Endodermal cell (in vitro differentiated cells): ENCODE data around the gene UCKL1. TPM values are rescaled to one million over a fixed set of nuclear protein-coding genes. Genes with fewer than 3 reads are reported as not detected.

Experiments
- DNase-seq: peaks from one replicate; pipeline ENCODE4 v3.0.0-alpha.2; 2017
- H3K27ac ChIP-seq: 2 replicates; pipeline ENCODE4 v1.5.1; 2013; ENCODE audit warnings: mild to moderate bottlenecking, low read depth, low read length, moderate library complexity
- H3K27me3 ChIP-seq: 2 replicates; pipeline ENCODE4 v1.6.1; 2013; ENCODE audit warnings: mild to moderate bottlenecking, low read length, moderate library complexity; ENCODE audit not compliant: insufficient read depth, control insufficient read depth, poor library complexity, severe bottlenecking
- H3K36me3 ChIP-seq: 2 replicates; pipeline ENCODE4 v1.7.0; 2013; ENCODE audit warnings: mild to moderate bottlenecking, low read length, moderate library complexity; ENCODE audit not compliant: control insufficient read depth, insufficient read depth
- H3K4me1 ChIP-seq: one replicate; pipeline ENCODE4 v1.7.0; 2013; ENCODE audit warnings: low read length; ENCODE audit not compliant: control insufficient read depth, insufficient read depth
- H3K4me3 ChIP-seq: 2 replicates; pipeline ENCODE4 v1.5.1; 2013; ENCODE audit warnings: mild to moderate bottlenecking, low read length, moderate library complexity
- H3K9ac ChIP-seq: 2 replicates; pipeline ENCODE4 v1.6.1; 2013; ENCODE audit warnings: mild to moderate bottlenecking, low read length, moderate library complexity; ENCODE audit not compliant: poor library complexity, severe bottlenecking; ENCODE audit errors: extremely low read depth
- H3K9me3 ChIP-seq: 2 replicates; pipeline ENCODE4 v1.6.1; 2013; ENCODE audit warnings: mild to moderate bottlenecking, low read length, moderate library complexity; ENCODE audit not compliant: control insufficient read depth
- H3K27ac Mint-ChIP-seq: 2 replicates; pipeline ENCODE4 v1.8.0; 2020; ENCODE audit warnings: mixed read lengths
- H3K27me3 Mint-ChIP-seq: 2 replicates; pipeline ENCODE4 v1.8.0; 2021; ENCODE audit warnings: mild to moderate bottlenecking, mixed read lengths; ENCODE audit not compliant: insufficient read depth
- H3K36me3 Mint-ChIP-seq: 2 replicates; pipeline ENCODE4 v1.8.0; 2020; ENCODE audit warnings: low read depth, mixed read lengths
- H3K4me1 Mint-ChIP-seq: 2 replicates; pipeline ENCODE4 v1.8.0; 2020; ENCODE audit warnings: mixed read lengths
- H3K4me3 Mint-ChIP-seq: 2 replicates; pipeline ENCODE4 v1.8.0; 2020; ENCODE audit warnings: mild to moderate bottlenecking, moderate library complexity, mixed read lengths
- H3K9me3 Mint-ChIP-seq: 2 replicates; pipeline ENCODE4 v1.8.0; 2020; ENCODE audit warnings: mild to moderate bottlenecking, mixed read lengths
- CTCF ChIP-seq: fragments of 200-600 bp; sonication (generic); conservative IDR thresholded peaks from 2 replicates; pipeline ENCODE4 v1.5.0; 2021; ENCODE audit warnings: antibody characterized with exemption, mild to moderate bottlenecking
- WGBS, 2 experiments: methylation state at CpG; one replicate each; pipeline versions ENCODE4 v1.1.5 to v1.1.7; 2013; ENCODE audit warnings: missing lambda C conversion rate in 2 of 2, mixed read lengths in 1 of 2; ENCODE audit not compliant: insufficient coverage in 1 of 2, insufficient read length in 1 of 2; 5-methylcytosine and 5-hydroxymethylcytosine counted together
- total RNA-seq, 2 donors: library from RNA; stranded (reverse); fragmentation: NEBNext Ultra II Directional in 1 of 2; extraction: Animal tissue kit (Norgen Biotek cat#: 25700) in 1 of 2; gene quantifications; 2 replicates in 1 of 2; 3 replicates in 1 of 2; pipeline ENCODE4 v1.2.1, GENCODE V29; 2021

The UCKL1 gene
- total RNA-seq, 2 donors from 2014 or later, result 36.5 to 47.8 TPM

- H3K9me3 Mint-ChIP-seq, result peaks cover 3% of the 10 kb centered on the region
- 91 to 95% methylated on average over 10 to 17 of the region's 17 CpGs for WGBS, 2 experiments
- peaks cover 19% of the 10 kb centered on the region for H3K36me3 Mint-ChIP-seq
Observed at GRCh38 chr20:63945031-63945658, 11.1 kb downstream of the UCKL1 start.

DNA sequence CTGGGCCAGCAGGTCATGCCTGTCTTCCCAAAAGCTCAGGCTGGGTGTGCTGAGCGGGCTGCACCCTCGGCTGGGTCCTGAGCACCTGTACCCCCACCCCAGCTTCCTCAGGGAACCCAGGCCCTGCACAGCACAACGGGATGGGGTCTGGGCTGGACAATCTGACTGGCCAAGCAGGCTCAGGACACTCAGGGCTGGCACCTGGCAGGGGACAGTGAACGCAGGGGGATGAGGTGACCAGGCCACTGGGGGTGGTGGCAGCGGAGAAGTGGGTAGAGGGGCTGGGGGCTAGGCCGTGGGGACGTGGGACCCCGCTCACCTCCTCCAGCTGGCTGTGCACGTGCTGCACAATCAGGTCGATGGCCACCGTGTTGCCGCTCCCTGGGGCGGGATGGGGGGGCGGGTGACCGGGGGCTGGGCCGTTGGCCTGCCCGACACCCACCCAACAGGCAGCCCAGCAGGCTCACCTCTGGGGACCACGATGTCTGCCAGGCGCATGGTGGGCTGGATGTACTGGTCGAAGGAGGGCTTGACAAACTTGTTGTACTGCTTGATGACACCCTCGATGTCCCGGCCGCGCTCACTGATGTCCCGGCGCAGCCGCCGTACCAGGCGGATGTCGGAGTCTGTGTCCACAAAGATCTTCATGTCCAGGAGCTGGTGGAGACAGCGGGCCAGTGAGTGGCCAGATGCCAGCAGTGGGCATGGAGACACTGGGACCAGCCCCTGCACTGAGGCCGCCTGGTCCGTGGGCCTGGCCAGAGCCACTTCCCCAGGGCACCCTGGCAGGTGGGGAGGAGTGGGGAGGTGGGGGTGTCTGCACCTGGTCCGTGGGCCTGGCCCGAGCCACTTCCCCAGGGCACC lies 11.9 kb downstream of the UCKL1 start:
- no peak overlapping the region for H3K27ac Mint-ChIP-seq
- DNase-seq, result no peak
- Histone ChIP-seq H3K9me3 (no peaks in the 10 kb centered on the region), H3K4me1 (no peaks in the 10 kb centered on the region), H3K9ac (no peak overlapping the region), H3K27me3 (no peaks in the 10 kb centered on the region), H3K27ac (no peak overlapping the region), H3K36me3 (peaks cover 15% of the 10 kb centered on the region), H3K4me3 (no peak overlapping the region)
- peaks cover 3% of the 10 kb centered on the region for H3K9me3 Mint-ChIP-seq
- peaks cover 8% of the 10 kb centered on the region for H3K4me1 Mint-ChIP-seq
- WGBS, 2 experiments, result 94 to 99% methylated on average over 27 to 35 of the region's 35 CpGs
- no peak overlapping the region for H3K4me3 Mint-ChIP-seq
- no peak for TF ChIP-seq CTCF
- H3K27me3 Mint-ChIP-seq, result no peaks in the 10 kb centered on the region
- H3K36me3 Mint-ChIP-seq, result peaks cover 19% of the 10 kb centered on the region

More at GRCh38 chr20:63945031-63945658, 11.1 kb downstream of the UCKL1 start:
- no peak for TF ChIP-seq CTCF
- DNase-seq, result no peak
- H3K4me1 Mint-ChIP-seq, result peaks cover 12% of the 10 kb centered on the region
- no peaks in the 10 kb centered on the region for H3K27me3 Mint-ChIP-seq
- no peaks in the 10 kb centered on the region for H3K4me1 ChIP-seq
- H3K27ac ChIP-seq, result no peak overlapping the region
- no peaks in the 10 kb centered on the region for H3K27me3 ChIP-seq
- no peaks in the 10 kb centered on the region for H3K9me3 ChIP-seq
- no peak overlapping the region for H3K4me3 ChIP-seq
- no peak overlapping the region for H3K4me3 Mint-ChIP-seq
- H3K36me3 ChIP-seq, result peaks cover 15% of the 10 kb centered on the region
- H3K9ac ChIP-seq, result no peak overlapping the region
- no peak overlapping the region for H3K27ac Mint-ChIP-seq

DNA sequence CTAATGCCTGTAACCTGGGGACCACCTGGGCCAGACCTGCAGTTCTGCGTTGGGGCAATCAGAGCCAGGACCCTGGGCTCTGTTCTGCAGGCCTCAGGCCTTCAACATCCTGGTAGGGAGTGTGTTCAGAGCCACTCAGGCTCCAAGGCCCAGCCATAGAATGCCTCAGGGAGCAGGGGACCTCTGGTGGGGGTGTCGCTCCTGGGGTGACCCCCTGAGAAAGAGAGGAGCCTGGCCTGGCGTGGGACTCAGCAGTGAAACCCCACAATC lies 12.5 kb downstream of the UCKL1 start:
- DNase-seq, result no peak
- Histone ChIP-seq H3K36me3 (peaks cover 18% of the 10 kb centered on the region), H3K27ac (no peak overlapping the region), H3K4me3 (no peak overlapping the region), H3K9me3 (no peaks in the 10 kb centered on the region), H3K9ac (no peak overlapping the region), H3K27me3 (no peaks in the 10 kb centered on the region), H3K4me1 (no peaks in the 10 kb centered on the region)
- no peak overlapping the region for H3K4me3 Mint-ChIP-seq
- H3K27me3 Mint-ChIP-seq, result no peaks in the 10 kb centered on the region
- 96% methylated on average over 3 of the region's 3 CpGs for WGBS, 2 experiments
- H3K9me3 Mint-ChIP-seq, result peaks cover 3% of the 10 kb centered on the region
- H3K4me1 Mint-ChIP-seq, result peaks cover 2% of the 10 kb centered on the region
- H3K27ac Mint-ChIP-seq, result no peak overlapping the region
- TF ChIP-seq CTCF, result no peak
- H3K36me3 Mint-ChIP-seq, result peaks cover 19% of the 10 kb centered on the region
